AG04450 (cell line): ENCODE measurements around the gene PGF. TPM values are rescaled to one million over a fixed set of nuclear protein-coding genes. Genes with fewer than 3 reads are reported as not detected.

Source experiments
- CTCF ChIA-PET: fragments of 300-600, 350-600 bp; formaldehyde crosslinking; extraction: SDS; loops from one replicate; lab custom pipeline; 2022; ENCODE audit warnings: antibody characterized with exemption, inconsistent platforms; lab: Charles Lee
- POLR2A ChIA-PET: fragments of 350-600 bp; formaldehyde crosslinking; extraction: SDS; loops from one replicate; lab custom pipeline; 2021; ENCODE audit warnings: antibody characterized with exemption, inconsistent platforms; lab: Yijun Ruan, JAX
- DNase-seq: peaks from one replicate; pipeline ENCODE4 v3.0.0-alpha.2; 2011; ENCODE audit warnings: low read depth, low spot score
- H3K27ac ChIP-seq: one replicate; pipeline ENCODE4 v1.5.1; 2012; ENCODE audit warnings: low read depth, low read length, control low read depth
- H3K27me3 ChIP-seq: one replicate; pipeline ENCODE4 v1.6.0; 2012; ENCODE audit warnings: low read length; ENCODE audit not compliant: control insufficient read depth, insufficient read depth
- H3K4me3 ChIP-seq: 2 replicates; pipeline ENCODE4 v1.5.1; 2011; ENCODE audit warnings: mild to moderate bottlenecking, low read depth, low read length, control low read depth
- H3K9me3 ChIP-seq: 2 replicates; pipeline ENCODE4 v1.5.1; 2012; ENCODE audit warnings: low read length; ENCODE audit not compliant: control insufficient read depth, insufficient read depth
- polyA plus RNA-seq: library from polyadenylated mRNA; depleted of rRNA; stranded (reverse); fragments of >200 nt; gene quantifications from 2 replicates; pipeline ENCODE4 v1.2.3, GENCODE V29; 2011
- TF ChIP-seq, protein P1 (sequence below): IDR thresholded peaks from 2 replicates; pipeline ENCODE4 v1.5.1; 2011; ENCODE audit warnings: low read depth, low read length, control low read depth, inconsistent platforms

PGF gene
- polyA plus RNA-seq, 1 experiment, result 0.63 TPM

DNA sequence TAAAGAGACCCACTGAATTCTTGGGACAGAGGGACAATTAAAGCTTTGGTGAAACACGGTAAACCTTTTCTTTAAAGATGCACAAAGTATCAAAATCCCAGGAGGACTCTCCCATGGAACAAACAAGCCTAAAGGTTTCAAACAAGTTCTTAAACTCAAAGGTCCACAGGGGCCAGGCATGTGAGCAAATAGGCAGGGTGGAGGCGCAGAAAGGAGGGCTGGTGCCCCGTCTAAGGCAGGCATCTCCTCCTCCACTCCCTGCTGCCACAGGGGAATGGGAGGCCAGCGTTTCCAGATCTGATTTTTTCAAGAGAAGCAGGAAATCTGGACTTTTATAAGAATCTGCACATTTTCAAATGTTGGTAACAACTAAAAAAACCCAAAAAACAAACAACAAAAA, 40.0 kb downstream of the PGF start:
- TF ChIP-seq, protein P1, sequence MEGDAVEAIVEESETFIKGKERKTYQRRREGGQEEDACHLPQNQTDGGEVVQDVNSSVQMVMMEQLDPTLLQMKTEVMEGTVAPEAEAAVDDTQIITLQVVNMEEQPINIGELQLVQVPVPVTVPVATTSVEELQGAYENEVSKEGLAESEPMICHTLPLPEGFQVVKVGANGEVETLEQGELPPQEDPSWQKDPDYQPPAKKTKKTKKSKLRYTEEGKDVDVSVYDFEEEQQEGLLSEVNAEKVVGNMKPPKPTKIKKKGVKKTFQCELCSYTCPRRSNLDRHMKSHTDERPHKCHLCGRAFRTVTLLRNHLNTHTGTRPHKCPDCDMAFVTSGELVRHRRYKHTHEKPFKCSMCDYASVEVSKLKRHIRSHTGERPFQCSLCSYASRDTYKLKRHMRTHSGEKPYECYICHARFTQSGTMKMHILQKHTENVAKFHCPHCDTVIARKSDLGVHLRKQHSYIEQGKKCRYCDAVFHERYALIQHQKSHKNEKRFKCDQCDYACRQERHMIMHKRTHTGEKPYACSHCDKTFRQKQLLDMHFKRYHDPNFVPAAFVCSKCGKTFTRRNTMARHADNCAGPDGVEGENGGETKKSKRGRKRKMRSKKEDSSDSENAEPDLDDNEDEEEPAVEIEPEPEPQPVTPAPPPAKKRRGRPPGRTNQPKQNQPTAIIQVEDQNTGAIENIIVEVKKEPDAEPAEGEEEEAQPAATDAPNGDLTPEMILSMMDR, result no peak
- no peak for DNase-seq
- Histone ChIP-seq H3K27me3 (no peaks in the 10 kb centered on the region), H3K4me3 (no peak overlapping the region), H3K27ac (no peak overlapping the region), H3K9me3 (no peaks in the 10 kb centered on the region)
- CTCF ChIA-PET, result interaction anchor here (1.2 to 1.7 kb wide), 3 partner anchors 10 to 175 kb away, joined by 4 to 15 read pairs (median 4); no protein-coding TSS in a partner anchor
- POLR2A ChIA-PET, result no interaction called here

DNA sequence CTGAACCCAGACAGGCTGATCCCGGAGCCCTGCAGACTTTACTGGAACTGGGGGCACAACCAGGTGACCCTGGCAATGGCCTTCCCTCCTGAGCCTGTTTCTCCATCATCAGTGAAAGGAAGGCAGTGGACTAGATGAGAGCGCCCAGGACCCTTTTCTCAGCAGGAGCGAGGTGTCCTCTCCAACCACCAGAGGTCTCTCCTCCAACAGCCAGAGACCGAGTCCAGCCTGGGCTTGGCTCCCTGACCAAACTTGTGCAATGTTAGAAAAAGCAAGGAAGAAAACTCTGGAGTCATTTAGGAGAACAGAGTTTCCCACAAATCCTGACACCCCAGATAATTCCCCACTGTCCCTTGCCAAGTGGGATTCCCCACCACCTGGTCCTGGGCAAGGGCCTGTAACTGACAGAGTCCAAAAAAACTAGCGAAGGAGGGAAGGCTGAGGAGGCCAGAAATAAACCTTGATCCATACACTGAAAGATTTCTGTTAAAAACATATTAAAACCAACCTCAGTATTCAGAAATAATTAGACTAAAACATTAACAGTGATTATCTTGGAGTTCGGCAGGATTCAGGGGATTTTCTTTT, 41.3 kb downstream of the PGF start:
- CTCF ChIA-PET, result interaction anchor here (1.6 to 1.7 kb wide), 2 partner anchors 174 to 176 kb away, joined by 4 to 15 read pairs; no protein-coding TSS in a partner anchor
- H3K27ac ChIP-seq, result no peak overlapping the region
- no peaks in the 10 kb centered on the region for H3K27me3 ChIP-seq
- DNase-seq, result peak; percentile 46
- POLR2A ChIA-PET, result no interaction called here
- H3K4me3 ChIP-seq, result no peak overlapping the region
- no peaks in the 10 kb centered on the region for H3K9me3 ChIP-seq
- TF ChIP-seq, protein P1, result peak; percentile 94

DNA sequence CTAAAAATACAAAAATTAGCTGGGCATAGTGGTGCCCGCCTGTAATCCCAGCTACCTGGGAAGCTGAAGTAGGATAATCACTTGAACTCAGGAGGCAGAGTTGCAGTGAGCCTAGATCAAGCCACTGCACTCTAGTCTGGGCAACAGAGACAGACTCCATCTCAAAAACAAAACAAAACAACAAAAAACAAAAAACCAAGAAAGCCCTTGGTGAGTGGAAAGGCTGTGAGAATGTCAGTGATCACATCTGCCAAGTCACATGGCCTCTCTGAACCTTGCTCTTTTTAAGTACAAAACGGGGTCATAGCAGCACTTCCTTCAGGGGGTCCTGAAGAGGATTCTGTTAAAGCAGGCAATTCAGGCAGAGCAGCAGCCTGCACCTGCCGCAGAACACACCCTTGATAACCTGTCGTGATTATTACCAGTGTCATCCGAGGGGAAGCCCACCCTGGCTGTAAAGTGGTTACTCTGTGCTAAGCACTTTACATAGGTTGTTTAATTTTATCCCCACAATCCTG, 41.9 kb downstream of the PGF start:
- TF ChIP-seq, protein P1, result no peak
- no peaks in the 10 kb centered on the region for H3K27me3 ChIP-seq
- ChIA-PET POLR2A (no interaction called here), CTCF (interaction anchor here (4.1 to 4.5 kb wide), 2 partner anchors 52 to 175 kb away, joined by 21 to 39 read pairs; no protein-coding TSS in a partner anchor)
- H3K4me3 ChIP-seq, result no peak overlapping the region
- DNase-seq, result no peak
- H3K9me3 ChIP-seq, result no peaks in the 10 kb centered on the region
- no peak overlapping the region for H3K27ac ChIP-seq

DNA sequence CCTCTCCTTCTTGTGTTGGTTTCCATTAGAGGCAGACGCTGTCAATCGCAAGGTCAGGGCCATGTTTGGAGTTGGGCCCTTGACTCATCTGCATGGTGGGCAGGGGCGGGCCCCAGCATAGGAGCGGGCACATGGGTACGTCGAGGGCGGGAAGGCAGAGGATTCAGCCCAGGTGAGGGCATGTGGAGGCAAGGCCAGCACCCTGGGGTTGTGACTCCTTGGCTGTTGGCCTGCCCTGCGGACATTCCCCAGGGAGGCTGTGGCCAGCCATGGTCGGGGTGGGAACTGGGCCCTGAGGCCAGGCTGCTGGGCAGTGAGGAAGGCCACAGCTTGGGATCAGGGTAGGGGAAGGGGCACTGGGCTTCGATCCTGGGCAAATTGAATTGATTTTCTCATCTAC, 42.6 kb downstream of the PGF start:
- no peaks in the 10 kb centered on the region for H3K27me3 ChIP-seq
- ChIA-PET CTCF (interaction anchor here (4.1 to 4.5 kb wide), 2 partner anchors 52 to 175 kb away, joined by 21 to 39 read pairs; no protein-coding TSS in a partner anchor), POLR2A (no interaction called here)
- H3K4me3 ChIP-seq, result no peak overlapping the region
- TF ChIP-seq, protein P1, result no peak
- no peak for DNase-seq
- H3K9me3 ChIP-seq, result no peaks in the 10 kb centered on the region
- H3K27ac ChIP-seq, result no peak overlapping the region

DNA sequence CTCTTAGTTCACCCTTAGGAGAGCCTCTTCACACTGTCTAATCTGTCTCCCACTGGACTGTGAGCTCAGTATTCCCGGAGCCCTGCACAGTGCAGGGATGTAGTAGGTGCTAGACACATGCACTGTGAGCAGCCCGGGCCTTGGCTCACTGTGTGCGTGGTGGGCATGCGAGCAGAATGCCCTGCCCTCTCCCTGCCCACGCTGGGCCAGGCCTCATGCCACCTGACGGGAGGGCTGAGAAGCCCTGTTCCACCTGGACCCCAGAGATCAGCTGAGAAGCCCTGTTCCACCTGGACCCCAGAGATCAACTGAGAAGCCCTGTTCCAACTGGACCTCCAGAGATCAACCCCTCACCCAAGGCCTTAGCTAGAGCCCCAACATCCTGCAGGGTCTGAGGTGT, 43.3 kb downstream of the PGF start:
- Histone ChIP-seq H3K4me3 (no peak overlapping the region), H3K9me3 (no peaks in the 10 kb centered on the region), H3K27ac (no peak overlapping the region), H3K27me3 (no peaks in the 10 kb centered on the region)
- DNase-seq, result no peak
- TF ChIP-seq, protein P1, result no peak
- CTCF ChIA-PET, result interaction anchor here (4.1 to 4.5 kb wide), 2 partner anchors 51 to 176 kb away, joined by 21 to 39 read pairs; no protein-coding TSS in a partner anchor
- POLR2A ChIA-PET, result no interaction called here
